ENCODE data around the gene EYS.
"Not testable (repeated sequence)": the region's sequence is repeated elsewhere in the genome, so short reads cannot be mapped to it uniquely, and the experiment has no call there.

Gene EYS

GRCh38 chr6:63739094-63739687, 1967.8 kb downstream of the EYS start:
- no peak overlapping the region for H3K27ac ChIP-seq
- TF ChIP-seq CTCF (conservative IDR thresholded peaks at IDR 0.05) (no peak), ZFX (IDR thresholded peaks at IDR 0.05) (no peak)

GRCh38 chr6:63738190-63738589, 1968.8 kb downstream of the EYS start:
- not testable (repeated sequence) for H3K27ac ChIP-seq

- no peak for TF ChIP-seq CTCF (conservative IDR thresholded peaks at IDR 0.05)
- TF ChIP-seq ZFX (IDR thresholded peaks at IDR 0.05) = no peak
- H3K27ac ChIP-seq = no peak overlapping the region
Measured at GRCh38 chr6:63734923-63735322, 1972.1 kb downstream of the EYS start.

GRCh38 chr6:63732336-63732735, 1974.7 kb downstream of the EYS start:
- no peak for TF ChIP-seq ZFX (IDR thresholded peaks at IDR 0.05)
- TF ChIP-seq CTCF (conservative IDR thresholded peaks at IDR 0.05) = no peak
- H3K27ac ChIP-seq = no peak overlapping the region

GRCh38 chr6:63731930-63732329, 1975.1 kb downstream of the EYS start:
- H3K27ac ChIP-seq = no peak overlapping the region
- TF ChIP-seq ZFX (IDR thresholded peaks at IDR 0.05) = no peak
- no peak for TF ChIP-seq CTCF (conservative IDR thresholded peaks at IDR 0.05)

- TF ChIP-seq CTCF (conservative IDR thresholded peaks at IDR 0.05) (no peak), ZFX (IDR thresholded peaks at IDR 0.05) (no peak)
- no peak overlapping the region for H3K27ac ChIP-seq
Measured at GRCh38 chr6:63730311-63730710, 1976.7 kb downstream of the EYS start.

- TF ChIP-seq ZFX (IDR thresholded peaks at IDR 0.05) (no peak), CTCF (conservative IDR thresholded peaks at IDR 0.05) (no peak)
- H3K27ac ChIP-seq = no peak overlapping the region
Measured at GRCh38 chr6:63724721-63725120, 1982.3 kb downstream of the EYS start.

GRCh38 chr6:63721181-63721580, 1985.8 kb downstream of the EYS start:
- TF ChIP-seq CTCF (conservative IDR thresholded peaks at IDR 0.05) (no peak), ZFX (IDR thresholded peaks at IDR 0.05) (no peak)
- H3K27ac ChIP-seq = no peak overlapping the region

Data from C4-2B (cell line).